Stimulated activated CD4-positive, alpha-beta T cell treated with anti-CD3 and anti-CD28 coated beads, Interleukin-2, amount 100 ng/mL, for 4 hours (primary cell): ENCODE results near the gene EPPIN.
"Not testable (repeated sequence)": the region's sequence is repeated elsewhere in the genome, so short reads cannot be mapped to it uniquely, and the experiment has no call there.

Source experiments
- DNase-seq: peaks from one replicate; pipeline ENCODE4 v3.0.0-alpha.2; 2020; ENCODE audit warnings: low read depth

The EPPIN gene

GRCh38 chr20:45547206-45547770 lies at the start of gene EPPIN:
Gene EPPIN (minus strand): TSS chr20:45547401. CDS start chr20:45547357, 44 bp downstream.
- DNase-seq = no peak

- no peak for DNase-seq
Observed at GRCh38 chr20:45595235-45595634, 48.0 kb upstream of the EPPIN start.

GRCh38 chr20:45593498-45593897 lies 46.3 kb upstream of the EPPIN start:
- no peak for DNase-seq

- no peak for DNase-seq
Observed at GRCh38 chr20:45592574-45593189, 45.5 kb upstream of the EPPIN start.

GRCh38 chr20:45589725-45590124 lies 42.5 kb upstream of the EPPIN start:
- DNase-seq = no peak

GRCh38 chr20:45588800-45589199 lies 41.6 kb upstream of the EPPIN start:
- DNase-seq = no peak

- DNase-seq = not testable (repeated sequence)
Observed at GRCh38 chr20:45585986-45586385, 38.8 kb upstream of the EPPIN start.

GRCh38 chr20:45584294-45584693 lies 37.1 kb upstream of the EPPIN start:
- not testable (repeated sequence) for DNase-seq

- DNase-seq = no peak
Observed at GRCh38 chr20:45583502-45583901, 36.3 kb upstream of the EPPIN start.

- no peak for DNase-seq
Observed at GRCh38 chr20:45581702-45582101, 34.5 kb upstream of the EPPIN start.

GRCh38 chr20:45579184-45579583 lies 32.0 kb upstream of the EPPIN start, which contains the start of gene WFDC8:
Gene WFDC8 (minus strand): TSS chr20:45579284. CDS start chr20:45579247, 37 bp downstream.
- no peak for DNase-seq

- DNase-seq = no peak
Observed at GRCh38 chr20:45578231-45578630, 31.0 kb upstream of the EPPIN start.

GRCh38 chr20:45576995-45577394 lies 29.8 kb upstream of the EPPIN start:
- no peak for DNase-seq

- no peak for DNase-seq
Observed at GRCh38 chr20:45575931-45576330, 28.7 kb upstream of the EPPIN start.

- DNase-seq = not testable (repeated sequence)
Observed at GRCh38 chr20:45569650-45570049, 22.4 kb upstream of the EPPIN start.

GRCh38 chr20:45564760-45565276 lies 17.6 kb upstream of the EPPIN start:
- no peak for DNase-seq

- DNase-seq = no peak
Observed at GRCh38 chr20:45555198-45555597, 8.0 kb upstream of the EPPIN start.

GRCh38 chr20:45552456-45552855 lies 5.3 kb upstream of the EPPIN start:
- no peak for DNase-seq

GRCh38 chr20:45550765-45551164 lies 3.6 kb upstream of the EPPIN start:
- DNase-seq = no peak

- no peak for DNase-seq
Observed at GRCh38 chr20:45548410-45548809, 1.2 kb upstream of the EPPIN start.

- DNase-seq = no peak
Observed at GRCh38 chr20:45545754-45546453, 1.3 kb downstream of the EPPIN start.

GRCh38 chr20:45545351-45545750 lies 1.9 kb downstream of the EPPIN start:
- no peak for DNase-seq

- DNase-seq = no peak
Observed at GRCh38 chr20:45539382-45539781, 7.8 kb downstream of the EPPIN start, which contains the start of gene WFDC6. Gene WFDC6 (minus strand): TSS chr20:45539482. CDS start chr20:45539407, 75 bp downstream.
